ENCODE data around the gene ZNF705A.
"Not testable (repeated sequence)": the region's sequence is repeated elsewhere in the genome, so short reads cannot be mapped to it uniquely, and the experiment has no call there.

DNA sequence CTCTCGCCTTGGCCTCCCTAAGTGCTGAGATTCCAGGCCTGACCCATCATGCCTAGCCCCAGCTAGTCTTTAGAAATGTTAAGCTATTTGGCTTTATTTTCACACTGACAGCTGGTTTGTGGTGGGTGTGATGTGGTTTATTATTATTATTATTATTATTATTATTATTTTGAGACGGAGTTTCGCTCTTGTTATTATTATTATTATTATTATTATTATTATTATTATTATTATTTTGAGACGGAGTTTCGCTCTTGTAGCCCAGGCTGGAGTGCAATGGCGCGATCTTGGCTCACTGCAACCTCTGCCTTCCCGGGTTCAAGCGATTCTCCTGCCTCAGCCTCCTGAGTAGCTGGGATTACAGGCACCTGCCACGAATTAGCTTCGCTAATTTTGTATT, 71.8 kb downstream of the ZNF705A start:
- TF ChIP-seq POLR2A, CTCF (IDR thresholded peaks at IDR 0.05): not testable (repeated sequence)

Measured in stomach (tissue), 4 donors.